Psoas muscle (tissue), 8 donors: ENCODE results near the gene PTPRR. TPM values are rescaled to one million over a fixed set of nuclear protein-coding genes. Genes with fewer than 3 reads are reported as not detected.

ENCODE experiments used
- ATAC-seq, 4 donors: fragments of 200-7000 bp; cut with Tn5 transposase; one replicate each; pipeline ENCODE4 v1.9.1; 2020; ENCODE audit warnings: moderate library complexity in 3 of 4, mild to moderate bottlenecking in 2 of 4
- DNase-seq, 2 donors: peaks; one replicate each; pipeline ENCODE4 v3.0.0-alpha.2; 2020
- H3K27ac ChIP-seq: fragments of 200-600 bp; one replicate; pipeline ENCODE4 v1.8.0; 2022
- H3K27me3 ChIP-seq, 3 donors: fragments of 200-600 bp in 1 of 3; one replicate each; pipeline versions ENCODE4 v1.6.1 to v1.8.0; 2013 to 2022; ENCODE audit warnings: low read length in 2 of 3, mild to moderate bottlenecking in 2 of 3, moderate library complexity in 1 of 3; ENCODE audit not compliant: insufficient read depth in 3 of 3
- H3K36me3 ChIP-seq, 2 donors: fragments of 200-600 bp in 1 of 2; one replicate each; pipeline versions ENCODE4 v1.6.1 to v1.8.0; 2013 to 2022; ENCODE audit warnings: low read depth in 1 of 2, mild to moderate bottlenecking in 1 of 2, moderate library complexity in 1 of 2; ENCODE audit not compliant: insufficient read depth in 1 of 2
- H3K4me1 ChIP-seq: fragments of 200-600 bp; one replicate; pipeline ENCODE4 v1.8.0; 2022
- H3K4me3 ChIP-seq: fragments of 200-600 bp; one replicate; pipeline ENCODE4 v1.8.0; 2022; ENCODE audit warnings: mild to moderate bottlenecking
- H3K9me3 ChIP-seq: fragments of 200-600 bp; one replicate; pipeline ENCODE4 v1.8.0; 2022
- WGBS, 3 donors: extraction: QIAGEN DNeasy Blood & Tissue Kit; methylation state at CpG; one replicate each; pipeline versions ENCODE4 v1.1.6 to v1.1.7; 2013; 5-methylcytosine and 5-hydroxymethylcytosine counted together
- intact Hi-C, 2 donors: fragments of 100-400 bp; cut with DNase I; formaldehyde crosslinking; loops; one replicate each; pipeline versions ENCODE4 v1.11.0 to v1.14.2; 2022
- polyA plus RNA-seq, 3 donors: library from polyadenylated mRNA; stranded (reverse); fragments of 200-250 nt; gene quantifications; one replicate each; pipeline ENCODE4 v1.2.3, GENCODE V29; 2013
- total RNA-seq, 4 donors: library from RNA; stranded (reverse); fragmentation: NEBNext Ultra II Directional in 2 of 4; extraction: Animal tissue kit (Norgen Biotek cat#: 25700) in 2 of 4; gene quantifications; one replicate each; pipeline versions ENCODE4 v1.2.1 to v1.2.4, GENCODE V29; 2021 to 2023
- TF ChIP-seq, protein P1 (sequence below): fragments of 200-600 bp; IDR thresholded peaks from one replicate; pipeline ENCODE4 v1.8.0; 2022; ENCODE audit warnings: antibody characterized with exemption
- donor health status: healthy with polysubstance abuse.
- donor health status: DM: no; HTN: no; CAD: no; lungs with moderate emphysema.
- donor health status: Bipolar disorder and iron deficiency.
- donor health status: healthy.
- donor health status: DM: yes; HTN: yes; CAD: no.
- donor health status: DM: no; HTN: no; CAD: no.
- donor health status: DM: no; HTN: no; CAD: no.
- donor health status: DM: yes; HTN: yes; CAD: no.

PTPRR gene
- total and polyA plus RNA-seq, 7 donors = 0.08 to 0.35 (median 0.24) TPM

DNA sequence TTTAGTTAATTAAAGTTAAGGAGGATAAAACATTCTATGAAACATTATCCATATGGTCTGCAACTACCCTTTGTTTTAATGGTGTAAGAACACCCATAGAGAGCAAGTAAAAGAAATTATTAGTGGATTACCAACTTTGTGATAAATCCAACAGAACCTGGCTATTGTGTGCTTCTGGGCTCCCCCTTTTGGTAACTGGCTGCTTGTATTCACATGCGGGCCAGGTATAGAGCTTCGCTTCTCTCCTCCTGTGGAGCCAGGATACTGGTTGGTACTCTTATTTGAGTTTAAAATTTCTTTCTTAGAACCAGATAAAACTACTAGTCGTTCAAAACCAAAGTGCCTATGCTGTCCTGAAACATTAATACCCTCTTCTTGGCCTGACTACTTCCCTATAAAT is 81.0 kb downstream of the PTPRR start:
- H3K4me1 ChIP-seq = no peaks in the 10 kb centered on the region
- H3K4me3 ChIP-seq = no peak overlapping the region
- H3K9me3 ChIP-seq = no peaks in the 10 kb centered on the region
- H3K27me3 ChIP-seq = no peaks in the 10 kb centered on the region
- no peaks in the 10 kb centered on the region for H3K36me3 ChIP-seq
- TF ChIP-seq, protein P1, sequence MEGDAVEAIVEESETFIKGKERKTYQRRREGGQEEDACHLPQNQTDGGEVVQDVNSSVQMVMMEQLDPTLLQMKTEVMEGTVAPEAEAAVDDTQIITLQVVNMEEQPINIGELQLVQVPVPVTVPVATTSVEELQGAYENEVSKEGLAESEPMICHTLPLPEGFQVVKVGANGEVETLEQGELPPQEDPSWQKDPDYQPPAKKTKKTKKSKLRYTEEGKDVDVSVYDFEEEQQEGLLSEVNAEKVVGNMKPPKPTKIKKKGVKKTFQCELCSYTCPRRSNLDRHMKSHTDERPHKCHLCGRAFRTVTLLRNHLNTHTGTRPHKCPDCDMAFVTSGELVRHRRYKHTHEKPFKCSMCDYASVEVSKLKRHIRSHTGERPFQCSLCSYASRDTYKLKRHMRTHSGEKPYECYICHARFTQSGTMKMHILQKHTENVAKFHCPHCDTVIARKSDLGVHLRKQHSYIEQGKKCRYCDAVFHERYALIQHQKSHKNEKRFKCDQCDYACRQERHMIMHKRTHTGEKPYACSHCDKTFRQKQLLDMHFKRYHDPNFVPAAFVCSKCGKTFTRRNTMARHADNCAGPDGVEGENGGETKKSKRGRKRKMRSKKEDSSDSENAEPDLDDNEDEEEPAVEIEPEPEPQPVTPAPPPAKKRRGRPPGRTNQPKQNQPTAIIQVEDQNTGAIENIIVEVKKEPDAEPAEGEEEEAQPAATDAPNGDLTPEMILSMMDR = no peak
- WGBS, 3 donors = 77 to 81% (median 78%) methylated on average over 3 of the region's 3 CpGs
- no peak overlapping the region for H3K27ac ChIP-seq
- intact Hi-C loops = no loop called here
- ATAC-seq (no peak), DNase-seq (no peak)

DNA sequence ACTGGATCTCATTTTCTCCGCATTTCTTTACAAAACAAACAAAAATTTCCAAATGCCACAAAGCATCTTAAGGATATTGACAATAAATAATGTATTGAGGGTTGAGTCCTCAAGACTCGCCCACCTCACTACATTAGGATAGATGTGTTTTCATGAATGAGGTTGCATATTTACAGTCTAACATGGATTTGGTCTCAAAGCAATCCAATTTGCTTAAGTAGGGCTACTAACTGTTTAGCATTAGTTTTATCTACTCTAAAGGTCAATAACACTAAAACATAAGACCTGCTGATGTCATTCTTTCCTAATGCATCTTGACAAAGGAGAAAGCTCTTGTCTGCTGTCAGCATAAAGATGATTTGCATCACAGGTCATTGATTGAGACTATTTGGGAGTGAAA is 82.4 kb downstream of the PTPRR start:
- no peaks in the 10 kb centered on the region for H3K9me3 ChIP-seq
- no peak overlapping the region for H3K27ac ChIP-seq
- no peak overlapping the region for H3K4me3 ChIP-seq
- no peaks in the 10 kb centered on the region for H3K36me3 ChIP-seq
- intact Hi-C loops = no loop called here
- ATAC-seq (no peak), DNase-seq (no peak)
- WGBS, 3 donors = 50 to 77% (median 70%) methylated on average over 2 of the region's 2 CpGs
- no peaks in the 10 kb centered on the region for H3K4me1 ChIP-seq
- H3K27me3 ChIP-seq = no peaks in the 10 kb centered on the region
- TF ChIP-seq, protein P1 = no peak

DNA sequence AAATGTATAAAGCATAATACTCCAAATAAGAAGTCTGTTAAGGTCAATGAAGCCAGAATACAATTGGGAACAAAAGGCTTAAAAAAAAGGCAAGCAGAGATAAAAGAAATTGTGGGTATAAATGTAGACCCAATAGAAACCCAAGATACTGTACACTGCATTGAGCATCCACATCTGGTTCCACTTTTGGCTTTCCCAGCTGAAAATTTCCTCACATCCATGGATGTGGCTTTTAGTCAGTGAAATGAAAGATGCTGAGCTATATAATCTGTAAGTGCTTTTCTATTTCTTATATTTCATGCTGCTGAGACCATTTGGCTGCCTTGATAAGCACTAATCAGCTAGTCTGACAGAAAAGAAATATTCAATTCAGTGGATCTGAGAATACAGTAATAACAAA is 83.5 kb downstream of the PTPRR start:
- H3K9me3 ChIP-seq = no peaks in the 10 kb centered on the region
- TF ChIP-seq, protein P1 = no peak
- intact Hi-C loops = no loop called here
- DNase-seq (no peak), ATAC-seq (no peak)
- H3K4me1 ChIP-seq = no peaks in the 10 kb centered on the region
- no peaks in the 10 kb centered on the region for H3K36me3 ChIP-seq
- no peak overlapping the region for H3K4me3 ChIP-seq
- no peak overlapping the region for H3K27ac ChIP-seq
- H3K27me3 ChIP-seq = no peaks in the 10 kb centered on the region

DNA sequence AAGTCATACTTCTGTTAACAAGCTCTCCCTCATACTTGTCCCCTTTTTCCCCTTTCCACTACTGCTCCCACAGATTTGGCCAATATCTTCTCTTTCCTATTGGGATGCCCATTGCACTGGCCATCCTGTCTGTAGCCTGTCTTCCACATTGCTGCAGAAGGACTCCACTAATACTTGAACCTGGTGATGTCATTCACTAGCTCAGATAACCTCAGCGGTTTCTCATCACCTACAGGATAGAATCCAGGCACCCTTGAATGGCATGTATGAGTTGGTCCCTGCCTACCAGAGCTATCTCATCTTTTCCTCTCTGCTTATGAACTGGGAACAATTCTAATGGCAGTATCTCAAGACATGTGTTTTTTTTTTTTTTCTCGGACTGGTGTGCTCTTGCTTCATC is 84.6 kb downstream of the PTPRR start:
- Histone ChIP-seq H3K36me3 (no peaks in the 10 kb centered on the region), H3K4me1 (no peaks in the 10 kb centered on the region), H3K27me3 (no peaks in the 10 kb centered on the region), H3K9me3 (no peaks in the 10 kb centered on the region), H3K4me3 (no peak overlapping the region), H3K27ac (no peak overlapping the region)
- TF ChIP-seq, protein P1 = no peak
- intact Hi-C loops = no loop called here
- ATAC-seq (no peak), DNase-seq (no peak)
- 78 to 92% (median 87%) methylated on average over 2 of the region's 2 CpGs for WGBS, 3 donors

DNA sequence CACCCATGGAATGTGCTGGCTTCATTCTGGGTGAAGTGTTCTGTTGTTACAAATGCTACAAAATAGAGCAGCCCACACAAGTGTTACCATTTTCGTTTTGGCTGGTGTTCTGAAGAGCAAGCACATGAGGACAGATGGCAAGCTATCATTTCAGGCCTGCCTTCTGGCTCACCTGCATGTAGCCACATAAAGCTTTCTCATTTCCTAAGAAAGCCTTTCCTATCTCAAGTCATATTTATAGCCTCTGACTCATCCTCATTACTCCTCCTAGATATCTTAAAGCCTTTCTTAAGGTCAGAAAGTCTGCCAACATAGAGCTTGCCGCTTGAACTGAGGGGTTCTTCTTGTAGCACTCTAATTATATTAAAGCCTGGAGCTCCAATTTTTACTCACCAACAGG is 89.0 kb downstream of the PTPRR start:
- peak in 3 of 4 donors; percentile 57 to 71 (median 60) for ATAC-seq

More for the DNA sequence above, 89.0 kb downstream of the PTPRR start:
- H3K36me3 ChIP-seq = no peaks in the 10 kb centered on the region
- no peaks in the 10 kb centered on the region for H3K27me3 ChIP-seq
- H3K9me3 ChIP-seq = no peaks in the 10 kb centered on the region
- DNase-seq = no peak
- no peak overlapping the region for H3K4me3 ChIP-seq
- no peaks in the 10 kb centered on the region for H3K4me1 ChIP-seq
- WGBS, 3 donors = 42 to 69% (median 45%) methylated on average over 2 of the region's 2 CpGs
- intact Hi-C loops = no loop called here
- TF ChIP-seq, protein P1 = no peak
- no peak overlapping the region for H3K27ac ChIP-seq
